ENCODE measurements around the gene PPA1. TPM values are rescaled to one million over a fixed set of nuclear protein-coding genes. Genes with fewer than 3 reads are reported as not detected.
A peak's percentile ranks its signal among the peaks of the same experiment; 100 is the strongest.

Gene PPA1
- total RNA-seq, 1 experiment from 2014 or later, result 234 TPM

DNA sequence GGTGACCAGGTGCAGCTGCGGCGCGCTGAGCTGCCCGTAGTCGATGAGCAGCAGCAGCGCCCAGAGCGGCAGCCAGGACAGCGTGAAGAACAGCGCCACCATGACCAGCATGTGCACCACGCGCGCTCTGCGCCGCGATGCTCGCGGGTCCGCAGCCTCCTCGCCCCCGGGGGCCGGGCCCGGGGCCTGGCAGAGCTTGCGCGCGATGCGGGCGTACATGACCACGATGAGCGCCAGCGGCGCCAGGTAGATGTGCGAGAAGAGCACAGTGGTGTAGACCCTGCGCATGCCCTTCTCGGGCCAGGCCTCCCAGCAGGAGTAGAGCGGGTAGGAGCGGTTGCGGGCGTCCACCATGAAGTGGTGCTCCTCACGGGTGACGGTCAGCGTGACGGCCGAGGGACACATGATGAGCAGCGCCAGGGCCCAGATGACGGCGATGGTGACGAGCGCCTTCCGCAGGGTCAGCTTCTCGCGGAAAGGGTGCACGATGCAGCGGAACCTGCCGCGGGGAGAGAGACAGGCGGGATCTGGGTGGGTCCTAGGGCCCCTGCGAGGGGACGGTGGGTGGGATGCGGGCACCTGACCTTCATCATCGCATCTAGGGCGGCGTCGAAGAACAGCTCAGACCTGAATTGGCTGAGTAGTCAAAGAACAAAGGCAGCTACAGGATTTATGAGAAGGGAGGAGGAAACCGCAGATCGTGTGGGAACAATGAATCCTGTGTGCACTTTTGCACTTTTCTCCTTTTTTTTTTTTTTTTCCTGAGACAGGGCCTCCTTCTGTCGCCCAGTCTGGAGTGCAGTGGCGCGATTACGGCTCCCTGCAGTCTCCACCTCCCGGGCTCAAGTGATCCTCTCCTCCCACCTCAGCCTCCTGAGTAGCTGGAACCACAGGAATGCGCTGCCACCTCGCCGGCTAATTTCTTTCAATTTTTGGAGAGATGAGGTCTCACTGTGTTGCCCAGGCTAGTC, 22.4 kb upstream of the PPA1 start:
- H3K9me3 ChIP-seq (ENCODE audit: control insufficient read depth in 1 of 2, insufficient read depth in 1 of 2, low read depth in 1 of 2, low read length in 2 of 2), result no peaks in the 10 kb centered on the region; a peak in 1 of 4 replicates
- peak overlapping the region; percentile 69 for H3K4me2 ChIP-seq (ENCODE audit: low read length)
- no peaks in the 10 kb centered on the region for H3K79me2 ChIP-seq (ENCODE audit: insufficient read depth, low read length)
- ChIA-PET RAD21 (ENCODE audit: low non-redundant PET in 1 of 2, low total read pairs in 2 of 2, uncharacterized antibody in 2 of 2, unreplicated experiment in 2 of 2) (interaction anchor here in 1 of 2 experiments (0.5 to 0.7 kb wide), 3 partner anchors 17 to 113 kb away, joined by 3 to 6 read pairs (median 3); no protein-coding TSS in a partner anchor), CTCF (interaction anchor here (0.9 to 1.2 kb wide), 3 partner anchors 10 to 109 kb away, joined by 3 to 9 read pairs (median 4); partner anchors contain the start of gene TYSND1), POLR2A (interaction anchor here (0.7 to 0.8 kb wide), 4 partner anchors 12 to 614 kb away, joined by 3 to 5 read pairs (median 5); no protein-coding TSS in a partner anchor)
- no peaks in the 10 kb centered on the region for H3K9me2 ChIP-seq (ENCODE audit: insufficient read depth)
- DNase-seq (ENCODE audit: low read depth, low spot score), result peak; percentile 90
- H3K36me3 ChIP-seq (ENCODE audit: control insufficient read depth in 1 of 2, insufficient read depth in 2 of 2, low read length in 2 of 2), result no peaks in the 10 kb centered on the region
- no TSS peak for BruUV-seq (replicated peaks)
- H3K27ac ChIP-seq (ENCODE audit: low read depth, low read length), result no peak overlapping the region
- intact Hi-C loops (cut with micrococcal nuclease), result no loop called here
- peak overlapping the region; percentile 42 for H2AFZ ChIP-seq (ENCODE audit: low read depth, low read length, poor library complexity, severe bottlenecking)
- peak; percentile 94 for ATAC-seq
- peak overlapping the region in 1 of 2 experiments; percentile 12; a peak in 2 of 4 replicates for H3K4me3 ChIP-seq (replicated peaks in 1 of 2; ENCODE audit: low read depth in 1 of 2, low read length in 2 of 2)
- H3K4me1 ChIP-seq (ENCODE audit: control insufficient read depth in 1 of 2, insufficient read depth in 2 of 2, low read length in 2 of 2), result peaks cover 19 to 37% of the 10 kb centered on the region in 2 experiments
- peaks cover 5% of the 10 kb centered on the region; the same call in 1 of the 2 replicates for H3K27me3 ChIP-seq (ENCODE audit: insufficient read depth, low read length)
- H3K9ac ChIP-seq (ENCODE audit: low read length), result peak overlapping the region; percentile 20; the same call in 1 of the 2 replicates
- no peaks in the 10 kb centered on the region for H4K20me1 ChIP-seq (ENCODE audit: insufficient read depth)
- TF ChIP-seq, protein P1, sequence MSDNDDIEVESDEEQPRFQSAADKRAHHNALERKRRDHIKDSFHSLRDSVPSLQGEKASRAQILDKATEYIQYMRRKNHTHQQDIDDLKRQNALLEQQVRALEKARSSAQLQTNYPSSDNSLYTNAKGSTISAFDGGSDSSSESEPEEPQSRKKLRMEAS (IDR thresholded peaks at IDR 0.05), result peak; percentile 57
- TF ChIP-seq POLR2A (IDR thresholded peaks at IDR 0.05; ENCODE audit: borderline replicate concordance, extremely low read depth, insufficient read depth, insufficient read length) (no peak), POLR2AphosphoS5 (IDR thresholded peaks at IDR 0.05; ENCODE audit: low read depth, low read length) (peak; percentile 39; the same call in 1 of the 2 replicates), ZNF274 (IDR thresholded peaks at IDR 0.05; ENCODE audit: low read depth, low read length) (no peak), CEBPB (IDR thresholded peaks at IDR 0.05; ENCODE audit: low read depth) (0 out of 2 replicates have a peak, but pooled peaks have one; percentile 17), JUND (IDR thresholded peaks at IDR 0.05) (peak; percentile 73), RAD21 (IDR thresholded peaks at IDR 0.05; ENCODE audit: low read depth) (peak; percentile 20; the same call in 1 of the 2 replicates), ZFX (IDR thresholded peaks at IDR 0.05) (no peak), CBX3 (IDR thresholded peaks at IDR 0.05; ENCODE audit: low read depth) (peak; percentile 94), TCF7L2 (IDR thresholded peaks at IDR 0.05; ENCODE audit: borderline replicate concordance, extremely low read depth, insufficient read depth, insufficient read length) (no peak), FOSL1 (IDR thresholded peaks at IDR 0.05; ENCODE audit: low read depth) (peak; percentile 41), EGR1 (IDR thresholded peaks at IDR 0.05; ENCODE audit: low read depth) (peak; percentile 54), EZH2phosphoT487 (IDR thresholded peaks at IDR 0.05; ENCODE audit: borderline replicate concordance) (no peak), YY1 (IDR thresholded peaks at IDR 0.05; ENCODE audit: extremely low read depth, insufficient replicate concordance, low read depth, low read length) (no peak), SRF (IDR thresholded peaks at IDR 0.05; ENCODE audit: low read depth) (no peak), SIN3A (IDR thresholded peaks at IDR 0.05; ENCODE audit: low read depth) (peak; percentile 64; the same call in 1 of the 2 replicates), ELF1 (IDR thresholded peaks at IDR 0.05; ENCODE audit: borderline replicate concordance, low read depth) (no peak), SP1 (IDR thresholded peaks at IDR 0.05; ENCODE audit: low read depth) (peak; percentile 76)
- TF ChIP-seq, protein P2, sequence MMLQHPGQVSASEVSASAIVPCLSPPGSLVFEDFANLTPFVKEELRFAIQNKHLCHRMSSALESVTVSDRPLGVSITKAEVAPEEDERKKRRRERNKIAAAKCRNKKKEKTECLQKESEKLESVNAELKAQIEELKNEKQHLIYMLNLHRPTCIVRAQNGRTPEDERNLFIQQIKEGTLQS (IDR thresholded peaks at IDR 0.05), result no peak
- TF ChIP-seq, protein P3, sequence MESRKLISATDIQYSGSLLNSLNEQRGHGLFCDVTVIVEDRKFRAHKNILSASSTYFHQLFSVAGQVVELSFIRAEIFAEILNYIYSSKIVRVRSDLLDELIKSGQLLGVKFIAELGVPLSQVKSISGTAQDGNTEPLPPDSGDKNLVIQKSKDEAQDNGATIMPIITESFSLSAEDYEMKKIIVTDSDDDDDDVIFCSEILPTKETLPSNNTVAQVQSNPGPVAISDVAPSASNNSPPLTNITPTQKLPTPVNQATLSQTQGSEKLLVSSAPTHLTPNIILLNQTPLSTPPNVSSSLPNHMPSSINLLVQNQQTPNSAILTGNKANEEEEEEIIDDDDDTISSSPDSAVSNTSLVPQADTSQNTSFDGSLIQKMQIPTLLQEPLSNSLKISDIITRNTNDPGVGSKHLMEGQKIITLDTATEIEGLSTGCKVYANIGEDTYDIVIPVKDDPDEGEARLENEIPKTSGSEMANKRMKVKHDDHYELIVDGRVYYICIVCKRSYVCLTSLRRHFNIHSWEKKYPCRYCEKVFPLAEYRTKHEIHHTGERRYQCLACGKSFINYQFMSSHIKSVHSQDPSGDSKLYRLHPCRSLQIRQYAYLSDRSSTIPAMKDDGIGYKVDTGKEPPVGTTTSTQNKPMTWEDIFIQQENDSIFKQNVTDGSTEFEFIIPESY (IDR thresholded peaks at IDR 0.05; ENCODE audit: extremely low read depth, insufficient replicate concordance, low read length), result peak; percentile 16
- TF ChIP-seq, protein P4, sequence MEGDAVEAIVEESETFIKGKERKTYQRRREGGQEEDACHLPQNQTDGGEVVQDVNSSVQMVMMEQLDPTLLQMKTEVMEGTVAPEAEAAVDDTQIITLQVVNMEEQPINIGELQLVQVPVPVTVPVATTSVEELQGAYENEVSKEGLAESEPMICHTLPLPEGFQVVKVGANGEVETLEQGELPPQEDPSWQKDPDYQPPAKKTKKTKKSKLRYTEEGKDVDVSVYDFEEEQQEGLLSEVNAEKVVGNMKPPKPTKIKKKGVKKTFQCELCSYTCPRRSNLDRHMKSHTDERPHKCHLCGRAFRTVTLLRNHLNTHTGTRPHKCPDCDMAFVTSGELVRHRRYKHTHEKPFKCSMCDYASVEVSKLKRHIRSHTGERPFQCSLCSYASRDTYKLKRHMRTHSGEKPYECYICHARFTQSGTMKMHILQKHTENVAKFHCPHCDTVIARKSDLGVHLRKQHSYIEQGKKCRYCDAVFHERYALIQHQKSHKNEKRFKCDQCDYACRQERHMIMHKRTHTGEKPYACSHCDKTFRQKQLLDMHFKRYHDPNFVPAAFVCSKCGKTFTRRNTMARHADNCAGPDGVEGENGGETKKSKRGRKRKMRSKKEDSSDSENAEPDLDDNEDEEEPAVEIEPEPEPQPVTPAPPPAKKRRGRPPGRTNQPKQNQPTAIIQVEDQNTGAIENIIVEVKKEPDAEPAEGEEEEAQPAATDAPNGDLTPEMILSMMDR (IDR thresholded peaks at IDR 0.05 in 2 of 3, conservative IDR thresholded peaks at IDR 0.05 in 1 of 3; ENCODE audit: borderline replicate concordance in 1 of 3, insufficient read depth in 1 of 3, low read depth in 2 of 3, low read length in 2 of 3), result no peak

All from HCT116 (cell line).